HCT116 (cell line): ENCODE measurements around the gene MON2. TPM values are rescaled to one million over a fixed set of nuclear protein-coding genes. Genes with fewer than 3 reads are reported as not detected.

Experiments used
- ATAC-seq: fragments of 200-7000 bp; cut with Tn5 transposase; 2 replicates; pipeline ENCODE4 v1.9.1; 2020; ENCODE audit warnings: mild to moderate bottlenecking, moderate library complexity
- BruUV-seq: library from RNA; stranded (reverse); fragments of 400-500 nt; replicated peaks from 2 replicates; lab custom pipeline; 2021; lab: Mats Ljungman, UMichigan
- CTCF ChIA-PET: fragments of 300-600 bp; sonication (Branson Sonifier 250); formaldehyde crosslinking; loops from one replicate; lab custom pipeline; 2021; ENCODE audit warnings: antibody characterized with exemption; lab: Charles Lee
- POLR2A ChIA-PET: fragments of 300-600, 350-600 bp; sonication (Branson Sonifier 250); formaldehyde crosslinking; loops from one replicate; lab custom pipeline; 2021; ENCODE audit warnings: antibody characterized with exemption; lab: Charles Lee
- RAD21 ChIA-PET, 2 experiments: fragments of 300-600 bp; sonication (Branson Sonifier 250); formaldehyde crosslinking; loops; one replicate each; lab custom pipeline; 2023; ENCODE audit warnings: low total read pairs in 2 of 2; ENCODE audit not compliant: uncharacterized antibody in 2 of 2, unreplicated experiment in 2 of 2, low non-redundant PET in 1 of 2; lab: Charles Lee
- DNase-seq: peaks from one replicate; pipeline ENCODE4 v3.0.0-alpha.2; 2010; ENCODE audit warnings: low read depth, low spot score
- H2AFZ ChIP-seq: fragments of 200-600 bp; shearing (Covaris generic), sonication (generic); 2 replicates; pipeline ENCODE4 v1.6.1; 2017; ENCODE audit warnings: low read depth, mixed run types, mixed read lengths, antibody characterized with exemption, low read length; ENCODE audit not compliant: poor library complexity, severe bottlenecking
- H3K27ac ChIP-seq: 2 replicates; pipeline ENCODE4 v1.5.1; 2012; ENCODE audit warnings: low read depth, low read length
- H3K27me3 ChIP-seq: fragments of 200-600 bp; sonication (generic); 2 replicates; pipeline ENCODE4 v1.6.1; 2016; ENCODE audit warnings: mixed run types, low read length, mixed read lengths; ENCODE audit not compliant: insufficient read depth
- H3K36me3 ChIP-seq, 2 experiments: fragments of 200-500 bp in 1 of 2; fragments of 200-600 bp in 1 of 2; sonication (Bioruptor generic) in 1 of 2; sonication (generic) in 1 of 2; 2 replicates each; pipeline versions ENCODE4 v1.5.1 to v1.6.1; 2014 to 2016; ENCODE audit warnings: low read length in 2 of 2, inconsistent platforms in 1 of 2, mixed read lengths in 1 of 2, mixed run types in 1 of 2; ENCODE audit not compliant: insufficient read depth in 2 of 2, control insufficient read depth in 1 of 2
- H3K4me1 ChIP-seq, 2 experiments: fragments of 200-600 bp in 1 of 2; sonication (generic) in 1 of 2; 2 replicates each; pipeline versions ENCODE4 v1.5.1 to v1.6.1; 2012 to 2017; ENCODE audit warnings: low read length in 2 of 2, inconsistent platforms in 1 of 2, mild to moderate bottlenecking in 1 of 2, mixed read lengths in 1 of 2, mixed run types in 1 of 2, moderate library complexity in 1 of 2; ENCODE audit not compliant: insufficient read depth in 2 of 2, control insufficient read depth in 1 of 2
- H3K4me2 ChIP-seq: fragments of 200-600 bp; sonication (generic); 2 replicates; pipeline ENCODE4 v1.6.1; 2017; ENCODE audit warnings: mixed run types, low read length, mixed read lengths
- H3K4me3 ChIP-seq, 2 experiments: fragments of 200-600 bp in 1 of 2; sonication (generic) in 1 of 2; replicated peaks in 1 of 2; 2 replicates each; pipeline ENCODE4 v1.5.1; 2011 to 2016; ENCODE audit warnings: low read length in 2 of 2, control low read depth in 1 of 2, low read depth in 1 of 2, mild to moderate bottlenecking in 1 of 2, mixed read lengths in 1 of 2, mixed run types in 1 of 2
- H3K79me2 ChIP-seq: fragments of 200-600 bp; sonication (generic); 2 replicates; pipeline ENCODE4 v1.6.1; 2017; ENCODE audit warnings: mild to moderate bottlenecking, mixed run types, low read length, moderate library complexity, mixed read lengths; ENCODE audit not compliant: insufficient read depth
- H3K9ac ChIP-seq: fragments of 200-600 bp; sonication (generic); 2 replicates; pipeline ENCODE4 v1.6.1; 2016; ENCODE audit warnings: low read length, mixed read lengths
- H3K9me2 ChIP-seq: fragments of 200-600 bp; sonication (generic), shearing (Covaris generic); 2 replicates; pipeline ENCODE4 v1.6.1; 2017; ENCODE audit warnings: mixed run types, mild to moderate bottlenecking, moderate library complexity; ENCODE audit not compliant: insufficient read depth
- H3K9me3 ChIP-seq, 2 experiments: fragments of 200-500 bp in 1 of 2; fragments of 200-600 bp in 1 of 2; sonication (Bioruptor generic) in 1 of 2; sonication (generic) in 1 of 2; 2 replicates each; pipeline ENCODE4 v1.6.1; 2014 to 2017; ENCODE audit warnings: low read length in 2 of 2, mixed read lengths in 2 of 2, inconsistent platforms in 1 of 2, low read depth in 1 of 2, mild to moderate bottlenecking in 1 of 2, mixed run types in 1 of 2, moderate library complexity in 1 of 2; ENCODE audit not compliant: control insufficient read depth in 1 of 2, insufficient read depth in 1 of 2
- H4K20me1 ChIP-seq: fragments of 200-600 bp; sonication (generic), shearing (Covaris generic); 2 replicates; pipeline ENCODE4 v1.6.1; 2017; ENCODE audit warnings: mixed run types, mild to moderate bottlenecking, moderate library complexity; ENCODE audit not compliant: insufficient read depth
- ATF3 ChIP-seq: IDR thresholded peaks from 2 replicates; pipeline ENCODE4 v1.6.1; 2012
- CBX3 ChIP-seq: IDR thresholded peaks from 2 replicates; pipeline ENCODE4 v1.6.1; 2012; ENCODE audit warnings: low read depth
- CEBPB ChIP-seq: IDR thresholded peaks from 2 replicates; pipeline ENCODE4 v1.6.1; 2012; ENCODE audit warnings: low read depth
- CTCF ChIP-seq, 3 experiments: fragments of 200-600 bp in 1 of 3; sonication (generic) in 1 of 3; IDR thresholded peaks in 2 of 3; conservative IDR thresholded peaks in 1 of 3; 2 replicates each; pipeline ENCODE4 v1.5.1; 2012 to 2017; ENCODE audit warnings: low read depth in 2 of 3, low read length in 2 of 3, antibody characterized with exemption in 1 of 3, borderline replicate concordance in 1 of 3, control low read depth in 1 of 3, mild to moderate bottlenecking in 1 of 3, mixed read lengths in 1 of 3, mixed run types in 1 of 3, moderate library complexity in 1 of 3; ENCODE audit not compliant: insufficient read depth in 1 of 3
- ELF1 ChIP-seq: IDR thresholded peaks from 2 replicates; pipeline ENCODE4 v1.6.1; 2012; ENCODE audit warnings: low read depth, borderline replicate concordance
- EZH2 ChIP-seq: fragments of 200-600 bp; sonication (generic); IDR thresholded peaks from 2 replicates; pipeline ENCODE4 v1.6.1; 2017; ENCODE audit warnings: antibody characterized with exemption, mixed run types
- EZH2phosphoT487 ChIP-seq: fragments of 200-600 bp; IDR thresholded peaks from 2 replicates; pipeline ENCODE4 v1.6.1; 2018; ENCODE audit warnings: antibody characterized with exemption, borderline replicate concordance
- JUND ChIP-seq: IDR thresholded peaks from 2 replicates; pipeline ENCODE4 v1.6.1; 2012
- MAX ChIP-seq: IDR thresholded peaks from 2 replicates; pipeline ENCODE4 v1.6.1; 2012
- POLR2A ChIP-seq: IDR thresholded peaks from 2 replicates; pipeline ENCODE4 v1.7.0; 2011; ENCODE audit warnings: borderline replicate concordance; ENCODE audit not compliant: insufficient read depth, insufficient read length; ENCODE audit errors: extremely low read depth
- POLR2AphosphoS5 ChIP-seq: IDR thresholded peaks from 2 replicates; pipeline ENCODE4 v1.6.1; 2011; ENCODE audit warnings: mild to moderate bottlenecking, low read depth, low read length, moderate library complexity
- RAD21 ChIP-seq: IDR thresholded peaks from 2 replicates; pipeline ENCODE4 v1.6.1; 2012; ENCODE audit warnings: low read depth, mild to moderate bottlenecking
- REST ChIP-seq: IDR thresholded peaks from 2 replicates; pipeline ENCODE4 v1.6.1; 2012; ENCODE audit warnings: low read depth
- SIN3A ChIP-seq: IDR thresholded peaks from 2 replicates; pipeline ENCODE4 v1.6.1; 2012; ENCODE audit warnings: low read depth
- SRF ChIP-seq: IDR thresholded peaks from 2 replicates; pipeline ENCODE4 v1.6.1; 2012; ENCODE audit warnings: low read depth
- TCF7L2 ChIP-seq: IDR thresholded peaks from 2 replicates; pipeline ENCODE4 v1.7.0; 2011; ENCODE audit warnings: borderline replicate concordance, inconsistent platforms; ENCODE audit not compliant: insufficient read depth, insufficient read length; ENCODE audit errors: extremely low read depth
- YY1 ChIP-seq: IDR thresholded peaks from 2 replicates; pipeline ENCODE4 v1.6.1; 2011; ENCODE audit warnings: low read length, low read depth, moderate library complexity, mild to moderate bottlenecking; ENCODE audit not compliant: insufficient replicate concordance; ENCODE audit errors: extremely low read depth
- ZBTB33 ChIP-seq: IDR thresholded peaks from 2 replicates; pipeline ENCODE4 v1.6.1; 2011; ENCODE audit warnings: mild to moderate bottlenecking, low read length, moderate library complexity; ENCODE audit not compliant: insufficient replicate concordance; ENCODE audit errors: extremely low read depth
- ZFX ChIP-seq: fragments of 450-650 bp; IDR thresholded peaks from 2 replicates; pipeline ENCODE4 v1.6.1; 2017
- ZNF274 ChIP-seq: fragments of 200-500 bp; sonication (Bioruptor generic); IDR thresholded peaks from 2 replicates; pipeline ENCODE4 v1.6.1; 2014; ENCODE audit warnings: mild to moderate bottlenecking, low read depth, low read length, inconsistent platforms
- intact Hi-C: fragments of 100-400 bp; cut with micrococcal nuclease; formaldehyde crosslinking; loops from 2 replicates; pipeline ENCODE4 v1.10.0; 2022
- total RNA-seq: library from RNA; stranded (reverse); gene quantifications from one replicate; pipeline ENCODE4 v1.2.1, GENCODE V29; 2021; ENCODE audit not compliant: unreplicated experiment

The MON2 gene
- total RNA-seq, 1 experiment from 2014 or later: 30.7 TPM

GRCh38 chr12:62543741-62544140 lies 77.1 kb downstream of the MON2 start:
- ChIA-PET RAD21 (no interaction called here), POLR2A (no interaction called here), CTCF (no interaction called here)
- H3K4me1 ChIP-seq: no peaks in the 10 kb centered on the region
- no TSS peak for BruUV-seq
- peaks cover 7 to 14% of the 10 kb centered on the region in 2 experiments; a peak in 2 of 4 replicates for H3K36me3 ChIP-seq
- intact Hi-C loops: no loop called here
- no peaks in the 10 kb centered on the region for H3K79me2 ChIP-seq
- ATAC-seq (no peak), DNase-seq (no peak)
- no peaks in the 10 kb centered on the region for H4K20me1 ChIP-seq
- H3K9ac ChIP-seq: no peak overlapping the region
- no peaks in the 10 kb centered on the region for H3K9me2 ChIP-seq
- no peaks in the 10 kb centered on the region for H3K27me3 ChIP-seq
- no peak overlapping the region for H3K4me3 ChIP-seq
- H2AFZ ChIP-seq: no peak overlapping the region
- H3K27ac ChIP-seq: no peak overlapping the region
- no peaks in the 10 kb centered on the region for H3K9me3 ChIP-seq
- TF ChIP-seq CBX3: no peak
- TF ChIP-seq CTCF (IDR thresholded peaks at IDR 0.05 in 2 of 3, conservative IDR thresholded peaks at IDR 0.05 in 1 of 3; ENCODE audit: borderline replicate concordance in 1 of 3, insufficient read depth in 1 of 3, low read depth in 2 of 3, low read length in 2 of 3): no peak
- TF ChIP-seq YY1: no peak
- no peak for TF ChIP-seq ZFX
- TF ChIP-seq TCF7L2: no peak
- no peak for TF ChIP-seq MAX
- no peak for TF ChIP-seq ZBTB33
- no peak for TF ChIP-seq SIN3A
- no peak for TF ChIP-seq ZNF274
- no peak for TF ChIP-seq ATF3
- no peak for TF ChIP-seq EZH2phosphoT487
- TF ChIP-seq REST: no peak
- no peak for TF ChIP-seq SRF
- no peak for TF ChIP-seq RAD21
- no peak for TF ChIP-seq ELF1
- no peak for TF ChIP-seq CEBPB
- TF ChIP-seq JUND: no peak
- TF ChIP-seq POLR2AphosphoS5: no peak
- TF ChIP-seq EZH2: no peak
- no peak for TF ChIP-seq POLR2A
- H3K4me2 ChIP-seq: no peak overlapping the region
